Right kidney (tissue), 9 donors: ENCODE results near the gene APOLD1.
"Not testable (repeated sequence)": the region's sequence is repeated elsewhere in the genome, so short reads cannot be mapped to it uniquely, and the experiment has no call there.

Experiments
- DNase-seq: peaks from one replicate; pipeline ENCODE4 v3.0.0-alpha.2; 2016
- long read RNA-seq, 8 donors: transcript quantifications; one replicate each; lab custom pipeline, GENCODE V29; 2026

APOLD1 gene
- long read RNA-seq, donor 1, full-length matches to known transcripts, result 1 of 11 reads
- long read RNA-seq, donor 1, partial matches to known transcripts, result 10 of 11 reads
- long read RNA-seq, donor 1, other reads (novel, unspliced or antisense), result 0 of 11 reads
- long read RNA-seq, donor 2, full-length matches to known transcripts, result 1 of 6 reads
- long read RNA-seq, donor 2, partial matches to known transcripts, result 5 of 6 reads
- long read RNA-seq, donor 2, other reads (novel, unspliced or antisense), result 0 of 6 reads
- long read RNA-seq, donor 3, full-length matches to known transcripts, result 1 of 1 reads
- long read RNA-seq, donor 3, partial matches to known transcripts, result 0 of 1 reads
- long read RNA-seq, donor 3, other reads (novel, unspliced or antisense), result 0 of 1 reads
- long read RNA-seq, donor 4, full-length matches to known transcripts, result 1 of 12 reads
- long read RNA-seq, donor 4, partial matches to known transcripts, result 11 of 12 reads
- long read RNA-seq, donor 4, other reads (novel, unspliced or antisense), result 0 of 12 reads
- long read RNA-seq, donor 5, full-length matches to known transcripts, result 1 of 1 reads
- long read RNA-seq, donor 5, partial matches to known transcripts, result 0 of 1 reads
- long read RNA-seq, donor 5, other reads (novel, unspliced or antisense), result 0 of 1 reads
- long read RNA-seq, donor 6, full-length matches to known transcripts, result 3 of 8 reads
- long read RNA-seq, donor 6, partial matches to known transcripts, result 5 of 8 reads
- long read RNA-seq, donor 6, other reads (novel, unspliced or antisense), result 0 of 8 reads
- long read RNA-seq, donor 7, full-length matches to known transcripts, result 3 of 13 reads
- long read RNA-seq, donor 7, partial matches to known transcripts, result 10 of 13 reads
- long read RNA-seq, donor 7, other reads (novel, unspliced or antisense), result 0 of 13 reads
- long read RNA-seq, donor 8, full-length matches to known transcripts, result 3 of 9 reads
- long read RNA-seq, donor 8, partial matches to known transcripts, result 6 of 9 reads
- long read RNA-seq, donor 8, other reads (novel, unspliced or antisense), result 0 of 9 reads

- no peak for DNase-seq
Measured at GRCh38 chr12:12784911-12785814, at the start of gene APOLD1. APOLD1 (plus strand) TSS chr12:12785659; CDS start chr12:12785692, 33 bp downstream.

- no peak for DNase-seq
Measured at GRCh38 chr12:12736759-12737676, 48.4 kb upstream of the APOLD1 start.

- DNase-seq, result not testable (repeated sequence)
Measured at GRCh38 chr12:12738152-12738551, 47.3 kb upstream of the APOLD1 start.

GRCh38 chr12:12741660-12742059 lies 43.8 kb upstream of the APOLD1 start:
- no peak for DNase-seq

- no peak for DNase-seq
Measured at GRCh38 chr12:12744546-12745305, 40.7 kb upstream of the APOLD1 start.

GRCh38 chr12:12745576-12746211 lies 39.8 kb upstream of the APOLD1 start:
- DNase-seq, result no peak

GRCh38 chr12:12747278-12747677 lies 38.2 kb upstream of the APOLD1 start:
- DNase-seq, result no peak

- no peak for DNase-seq
Measured at GRCh38 chr12:12748044-12748443, 37.4 kb upstream of the APOLD1 start.

- no peak for DNase-seq
Measured at GRCh38 chr12:12749433-12749832, 36.0 kb upstream of the APOLD1 start.

- no peak for DNase-seq
Measured at GRCh38 chr12:12755923-12756322, 29.5 kb upstream of the APOLD1 start.

- DNase-seq, result no peak
Measured at GRCh38 chr12:12757121-12757520, 28.3 kb upstream of the APOLD1 start.

GRCh38 chr12:12759234-12759915 lies 26.1 kb upstream of the APOLD1 start:
- DNase-seq, result no peak

GRCh38 chr12:12764824-12765223 lies 20.6 kb upstream of the APOLD1 start:
- no peak for DNase-seq

GRCh38 chr12:12770262-12770661 lies 15.2 kb upstream of the APOLD1 start:
- DNase-seq, result no peak

GRCh38 chr12:12774791-12775190 lies 10.7 kb upstream of the APOLD1 start:
- DNase-seq, result no peak

GRCh38 chr12:12776261-12776660 lies 9.2 kb upstream of the APOLD1 start:
- no peak for DNase-seq

GRCh38 chr12:12777092-12777491 lies 8.4 kb upstream of the APOLD1 start:
- DNase-seq, result no peak

GRCh38 chr12:12779007-12779406 lies 6.5 kb upstream of the APOLD1 start:
- DNase-seq, result no peak

GRCh38 chr12:12779529-12779928 lies 5.9 kb upstream of the APOLD1 start:
- DNase-seq, result no peak
